CD4-positive, alpha-beta T cell (primary cell): Measurements from ENCODE around the gene BACE1-AS. TPM values are rescaled to one million over a fixed set of nuclear protein-coding genes. Genes with fewer than 3 reads are reported as not detected.

Experiments
- ATAC-seq: fragments of 200-7000 bp; cut with Tn5 transposase; one replicate; pipeline ENCODE4 v1.10.0; 2022; ENCODE audit warnings: mild to moderate bottlenecking; ENCODE audit not compliant: poor library complexity
- CTCF ChIA-PET: fragments of 350-600 bp; sonication (Branson Sonifier 250); formaldehyde crosslinking; loops from one replicate; lab custom pipeline; 2021; ENCODE audit warnings: antibody characterized with exemption, inconsistent platforms; lab: Charles Lee
- POLR2A ChIA-PET: fragments of 350-600 bp; sonication (Branson Sonifier 250); formaldehyde crosslinking; loops from one replicate; lab custom pipeline; 2021; ENCODE audit warnings: antibody characterized with exemption, inconsistent platforms; lab: Charles Lee
- DNase-seq, 14 experiments: peaks; one replicate each; pipeline ENCODE4 v3.0.0-alpha.2; 2013 to 2020; ENCODE audit warnings: mixed read lengths in 2 of 14
- H3K27ac ChIP-seq, 2 donors: one replicate each; pipeline versions ENCODE4 v1.5.1 to v1.7.0; 2013; ENCODE audit warnings: low read length in 2 of 2, low read depth in 1 of 2, mild to moderate bottlenecking in 1 of 2
- H3K27me3 ChIP-seq, 2 experiments: 1 replicate in 1 of 2; 2 replicates in 1 of 2; pipeline versions ENCODE4 v1.6.1 to v1.7.0; 2013; ENCODE audit warnings: low read length in 2 of 2, control low read depth in 1 of 2, mild to moderate bottlenecking in 1 of 2, moderate library complexity in 1 of 2; ENCODE audit not compliant: insufficient read depth in 2 of 2, control insufficient read depth in 1 of 2
- H3K36me3 ChIP-seq: one replicate; pipeline ENCODE4 v1.6.1; 2013; ENCODE audit warnings: low read length, control low read depth; ENCODE audit not compliant: insufficient read depth
- H3K4me1 ChIP-seq: one replicate; pipeline ENCODE4 v1.6.1; 2013; ENCODE audit warnings: low read length, control low read depth; ENCODE audit not compliant: insufficient read depth
- H3K4me3 ChIP-seq: one replicate; pipeline ENCODE4 v1.5.1; 2013; ENCODE audit warnings: mild to moderate bottlenecking, low read length, moderate library complexity
- H3K9me3 ChIP-seq, 2 experiments: 1 replicate in 1 of 2; 2 replicates in 1 of 2; pipeline versions ENCODE4 v1.6.1 to v1.7.0; 2013; ENCODE audit warnings: low read length in 2 of 2, mild to moderate bottlenecking in 2 of 2, control low read depth in 1 of 2, moderate library complexity in 1 of 2; ENCODE audit not compliant: control insufficient read depth in 1 of 2, insufficient read depth in 1 of 2
- H3K27ac Mint-ChIP-seq: one replicate; pipeline ENCODE4 v1.8.0; 2020; ENCODE audit warnings: mixed read lengths
- H3K27me3 Mint-ChIP-seq: one replicate; pipeline ENCODE4 v1.8.0; 2021; ENCODE audit warnings: mixed read lengths
- H3K36me3 Mint-ChIP-seq: one replicate; pipeline ENCODE4 v1.8.0; 2021; ENCODE audit warnings: low read depth, mixed read lengths
- H3K4me1 Mint-ChIP-seq: one replicate; pipeline ENCODE4 v1.8.0; 2021; ENCODE audit warnings: low read depth, mixed read lengths
- H3K4me3 Mint-ChIP-seq: one replicate; pipeline ENCODE4 v1.8.0; 2020; ENCODE audit warnings: mild to moderate bottlenecking, mixed read lengths
- H3K9me3 Mint-ChIP-seq: one replicate; pipeline ENCODE4 v1.8.0; 2020; ENCODE audit warnings: mixed read lengths
- intact Hi-C, 2 experiments: fragments of 100-400 bp; cut with DNase I in 1 of 2; cut with micrococcal nuclease in 1 of 2; formaldehyde crosslinking; loops; one replicate each; pipeline versions ENCODE4 v1.15.1 to v1.9.0; 2023 to 2025; cut with DNase I, micrococcal nuclease
- total RNA-seq, 174 experiments: library from RNA in 2 of 174; stranded (reverse) in 2 of 174; gene quantifications; one replicate each; pipeline ENCODE4 v1.2.3 and lab custom pipeline; 2021 to 2026
- TF ChIP-seq, protein P1 (sequence below): fragments of 200-600 bp; IDR thresholded peaks from one replicate; pipeline ENCODE4 v1.8.0; 2022; ENCODE audit warnings: antibody characterized with exemption, mild to moderate bottlenecking

BACE1-AS gene
- total RNA-seq, 2 experiments from 2014 or later = 0.99 to 1.2 TPM

DNA sequence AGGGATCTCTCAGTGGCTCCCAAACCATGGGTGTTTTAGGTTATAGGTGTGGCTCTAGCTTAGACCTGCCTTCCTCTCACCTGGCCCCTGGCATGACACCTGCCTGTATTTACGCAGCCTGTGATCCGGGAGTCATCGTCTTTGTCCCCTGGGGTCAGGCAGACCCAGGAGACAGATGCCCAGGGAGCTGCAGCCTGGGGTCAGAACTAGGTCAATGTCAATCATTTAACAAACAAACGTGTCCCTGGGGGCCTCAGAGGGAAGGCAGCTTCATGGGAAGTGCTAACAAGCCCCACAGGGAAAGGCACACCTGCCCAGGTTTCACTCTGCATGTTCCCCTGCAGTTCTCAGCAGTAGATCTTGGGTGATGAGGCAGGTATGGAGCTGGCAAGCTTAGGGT is 12.0 kb downstream of the BACE1-AS start:
- no peaks in the 10 kb centered on the region for H3K36me3 ChIP-seq
- Mint-ChIP-seq H3K4me3 (no peak overlapping the region), H3K27me3 (peaks cover 1% of the 10 kb centered on the region), H3K9me3 (no peaks in the 10 kb centered on the region), H3K4me1 (no peaks in the 10 kb centered on the region), H3K36me3 (no peaks in the 10 kb centered on the region), H3K27ac (no peak overlapping the region)
- H3K4me3 ChIP-seq = no peak overlapping the region
- H3K9me3 ChIP-seq = no peaks in the 10 kb centered on the region
- no peak overlapping the region for H3K27ac ChIP-seq
- TF ChIP-seq, protein P1, sequence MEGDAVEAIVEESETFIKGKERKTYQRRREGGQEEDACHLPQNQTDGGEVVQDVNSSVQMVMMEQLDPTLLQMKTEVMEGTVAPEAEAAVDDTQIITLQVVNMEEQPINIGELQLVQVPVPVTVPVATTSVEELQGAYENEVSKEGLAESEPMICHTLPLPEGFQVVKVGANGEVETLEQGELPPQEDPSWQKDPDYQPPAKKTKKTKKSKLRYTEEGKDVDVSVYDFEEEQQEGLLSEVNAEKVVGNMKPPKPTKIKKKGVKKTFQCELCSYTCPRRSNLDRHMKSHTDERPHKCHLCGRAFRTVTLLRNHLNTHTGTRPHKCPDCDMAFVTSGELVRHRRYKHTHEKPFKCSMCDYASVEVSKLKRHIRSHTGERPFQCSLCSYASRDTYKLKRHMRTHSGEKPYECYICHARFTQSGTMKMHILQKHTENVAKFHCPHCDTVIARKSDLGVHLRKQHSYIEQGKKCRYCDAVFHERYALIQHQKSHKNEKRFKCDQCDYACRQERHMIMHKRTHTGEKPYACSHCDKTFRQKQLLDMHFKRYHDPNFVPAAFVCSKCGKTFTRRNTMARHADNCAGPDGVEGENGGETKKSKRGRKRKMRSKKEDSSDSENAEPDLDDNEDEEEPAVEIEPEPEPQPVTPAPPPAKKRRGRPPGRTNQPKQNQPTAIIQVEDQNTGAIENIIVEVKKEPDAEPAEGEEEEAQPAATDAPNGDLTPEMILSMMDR = no peak
- H3K27me3 ChIP-seq = no peaks in the 10 kb centered on the region
- ATAC-seq (no peak), DNase-seq (no peak)
- CTCF ChIA-PET = interaction anchor here (0.6 kb wide), 1 partner anchor 809 kb away, joined by 4 read pairs; no protein-coding TSS in a partner anchor
- POLR2A ChIA-PET = interaction anchor here (0.8 kb wide), 1 partner anchor 13 kb away, joined by 3 read pairs; no protein-coding TSS in a partner anchor
- intact Hi-C loops = no loop called here
- no peaks in the 10 kb centered on the region for H3K4me1 ChIP-seq

DNA sequence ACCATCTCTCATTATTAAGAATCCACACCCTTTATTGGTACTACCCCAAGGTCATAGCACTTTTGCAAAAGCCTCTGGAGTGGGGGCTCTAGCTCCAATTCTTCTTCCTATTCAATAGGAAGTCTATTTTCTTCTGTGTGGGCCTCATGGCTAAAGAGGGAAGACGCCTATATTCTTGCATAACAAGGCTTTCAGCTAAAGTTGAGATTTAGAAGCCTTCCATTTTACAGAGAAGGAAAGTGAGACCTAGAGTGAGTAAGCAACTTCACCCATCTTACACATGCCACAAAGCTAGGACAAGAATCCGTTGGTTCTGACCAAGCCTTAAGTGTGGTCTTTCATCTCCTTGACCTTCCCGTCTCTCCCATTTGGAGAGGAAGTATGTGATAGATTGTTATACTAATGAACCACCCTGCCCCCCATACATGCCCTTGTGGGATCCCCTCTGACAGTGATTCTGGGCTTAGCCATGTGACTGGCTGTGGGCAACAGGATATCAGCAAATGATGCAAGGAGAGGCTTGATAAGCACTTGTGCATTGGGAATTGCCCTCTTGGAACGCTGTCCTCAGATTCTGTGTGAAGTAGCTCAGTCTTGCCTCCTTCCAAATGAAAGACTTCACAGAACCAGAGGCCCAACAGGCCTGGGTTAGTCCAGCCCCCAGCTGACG is 12.6 kb downstream of the BACE1-AS start:
- Mint-ChIP-seq H3K27ac (no peak overlapping the region), H3K36me3 (no peaks in the 10 kb centered on the region), H3K9me3 (no peaks in the 10 kb centered on the region), H3K4me3 (no peak overlapping the region), H3K27me3 (peaks cover 4% of the 10 kb centered on the region), H3K4me1 (no peaks in the 10 kb centered on the region)
- ChIA-PET POLR2A (interaction anchor here (0.8 kb wide), 1 partner anchor 14 kb away, joined by 3 read pairs; no protein-coding TSS in a partner anchor), CTCF (interaction anchor here (0.6 kb wide), 1 partner anchor 809 kb away, joined by 4 read pairs; no protein-coding TSS in a partner anchor)
- Histone ChIP-seq H3K27me3 (no peaks in the 10 kb centered on the region), H3K27ac (no peak overlapping the region), H3K36me3 (no peaks in the 10 kb centered on the region), H3K9me3 (no peaks in the 10 kb centered on the region), H3K4me1 (no peaks in the 10 kb centered on the region), H3K4me3 (no peak overlapping the region)
- DNase-seq (no peak), ATAC-seq (no peak)
- intact Hi-C loops = no loop called here
- TF ChIP-seq, protein P1 = no peak

DNA sequence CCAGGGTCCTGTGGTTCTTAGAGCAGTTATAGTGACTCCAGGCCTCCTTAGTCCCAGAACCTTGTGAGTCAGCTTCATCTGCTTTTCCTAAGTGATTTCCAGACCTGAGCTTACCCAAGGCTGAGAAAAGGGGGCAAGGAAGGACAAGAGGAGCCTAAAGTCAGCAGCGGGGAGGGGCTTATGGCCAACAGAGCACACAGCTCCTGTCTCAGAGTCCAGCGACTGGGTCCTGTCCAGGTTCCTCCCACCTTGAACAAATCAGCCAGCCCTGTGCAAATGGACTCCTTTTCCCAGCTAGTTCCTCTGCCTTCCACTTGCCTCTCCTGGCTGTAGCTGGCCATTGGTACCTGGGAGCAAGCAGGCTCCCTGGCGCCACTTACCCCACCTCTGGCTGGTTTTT is 14.0 kb downstream of the BACE1-AS start:
- H3K9me3 Mint-ChIP-seq = no peaks in the 10 kb centered on the region
- TF ChIP-seq, protein P1 = no peak
- H3K9me3 ChIP-seq = no peaks in the 10 kb centered on the region
- DNase-seq (no peak), ATAC-seq (no peak)
- intact Hi-C loops = no loop called here
- H3K4me1 ChIP-seq = no peaks in the 10 kb centered on the region
- H3K4me3 Mint-ChIP-seq = no peak overlapping the region
- H3K4me1 Mint-ChIP-seq = no peaks in the 10 kb centered on the region
- H3K27ac Mint-ChIP-seq = no peak overlapping the region
- ChIA-PET POLR2A (no interaction called here), CTCF (no interaction called here)
- no peaks in the 10 kb centered on the region for H3K36me3 Mint-ChIP-seq
- peaks cover 4% of the 10 kb centered on the region for H3K27me3 Mint-ChIP-seq
- no peaks in the 10 kb centered on the region for H3K27me3 ChIP-seq
- no peak overlapping the region for H3K4me3 ChIP-seq
- no peaks in the 10 kb centered on the region for H3K36me3 ChIP-seq
- no peak overlapping the region for H3K27ac ChIP-seq
